ENCODE measurements around the gene GDF10.

GDF10 gene

GRCh38 chr10:47283101-47283630 is 16.8 kb upstream of the GDF10 start:
- no peak for DNase-seq
- WGBS (ENCODE audit: extremely low coverage, insufficient coverage, low lambda C conversion rate), result no CpG with 5 or more reads among the region's 9 CpGs

GRCh38 chr10:47283848-47284247 is 16.1 kb upstream of the GDF10 start:
- H2BK5ac ChIP-seq (ENCODE audit: low read length), result no peak overlapping the region

More at GRCh38 chr10:47283101-47283630, 16.8 kb upstream of the GDF10 start:
- Histone ChIP-seq H3K36me3 (ENCODE audit: control insufficient read depth, insufficient read depth, low read length) (no peaks in the 10 kb centered on the region), H3K4me1 (ENCODE audit: control insufficient read depth, low read depth, low read length) (no peaks in the 10 kb centered on the region), H3K79me1 (ENCODE audit: low read length) (no peaks in the 10 kb centered on the region), H2BK15ac (replicated peaks; ENCODE audit: low read depth) (no peak overlapping the region), H3K4me3 (ENCODE audit: low read length) (no peak overlapping the region), H3K27me3 (ENCODE audit: insufficient read depth, low read length, poor library complexity) (no peaks in the 10 kb centered on the region), H2AK5ac (ENCODE audit: low read length) (no peak overlapping the region), H3K79me2 (ENCODE audit: control insufficient read depth, insufficient read depth, low read length) (no peaks in the 10 kb centered on the region), H2BK120ac (ENCODE audit: low read depth, low read length) (no peak overlapping the region), H3K23ac (ENCODE audit: low read length) (no peak overlapping the region), H3K27ac (ENCODE audit: low read depth, low read length) (no peak overlapping the region), H3K9ac (ENCODE audit: low read length) (no peak overlapping the region), H2BK5ac (ENCODE audit: low read length) (no peak overlapping the region), H4K8ac (ENCODE audit: low read depth, low read length) (no peak overlapping the region), H3K18ac (ENCODE audit: low read length) (no peak overlapping the region), H3K56ac (ENCODE audit: low read length) (no peak overlapping the region), H4K5ac (ENCODE audit: low read length) (no peak overlapping the region), H3K4ac (ENCODE audit: low read depth, low read length) (no peak overlapping the region), H3K4me2 (ENCODE audit: low read length) (no peak overlapping the region)

DNA sequence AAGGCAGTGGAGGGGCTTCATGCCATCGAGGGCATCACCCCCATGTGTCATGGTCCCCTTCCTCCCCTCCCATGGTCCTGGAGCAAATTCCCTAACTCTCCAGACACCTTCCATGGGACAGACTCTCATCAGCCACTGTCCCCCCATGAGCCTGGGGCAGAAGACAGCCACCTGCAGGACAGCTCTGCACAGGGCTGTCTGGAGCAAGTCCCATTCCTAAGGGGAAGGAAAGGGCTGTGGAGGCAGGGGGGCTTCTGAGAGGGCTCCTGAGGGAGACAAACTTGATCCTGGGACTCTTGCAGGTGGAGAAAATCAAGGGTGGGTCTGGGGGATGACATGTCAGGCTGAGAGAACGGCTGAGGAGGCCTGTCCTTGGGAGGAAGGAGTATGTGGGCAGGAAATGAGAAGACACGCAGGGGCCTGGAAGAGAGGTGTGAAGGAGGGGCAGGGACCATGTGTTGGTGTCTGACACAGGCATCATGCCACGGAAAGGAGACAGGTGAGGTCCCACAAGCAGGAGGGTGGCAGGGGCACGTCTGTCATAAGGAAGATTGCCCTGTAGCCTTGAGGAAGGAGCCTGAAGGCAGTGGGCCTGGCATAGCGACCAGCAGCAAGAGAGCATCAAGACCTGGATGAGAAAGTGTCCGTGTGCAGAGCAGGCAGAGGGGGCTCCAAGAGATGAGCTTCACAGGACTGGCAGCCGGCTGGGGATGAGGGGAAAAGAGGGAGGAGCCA is 14.4 kb upstream of the GDF10 start:
- Histone ChIP-seq H3K23ac (ENCODE audit: low read length) (no peak overlapping the region), H4K8ac (ENCODE audit: low read depth, low read length) (no peak overlapping the region), H3K18ac (ENCODE audit: low read length) (no peak overlapping the region), H3K79me2 (ENCODE audit: control insufficient read depth, insufficient read depth, low read length) (no peaks in the 10 kb centered on the region), H2BK15ac (replicated peaks; ENCODE audit: low read depth) (no peak overlapping the region), H3K4me2 (ENCODE audit: low read length) (no peak overlapping the region), H2BK120ac (ENCODE audit: low read depth, low read length) (no peak overlapping the region), H2AK5ac (ENCODE audit: low read length) (no peak overlapping the region), H4K5ac (ENCODE audit: low read length) (no peak overlapping the region), H3K4me1 (ENCODE audit: control insufficient read depth, low read depth, low read length) (no peaks in the 10 kb centered on the region), H3K36me3 (ENCODE audit: control insufficient read depth, insufficient read depth, low read length) (no peaks in the 10 kb centered on the region), H2BK5ac (ENCODE audit: low read length) (no peak overlapping the region), H3K4me3 (ENCODE audit: low read length) (no peak overlapping the region), H3K56ac (ENCODE audit: low read length) (no peak overlapping the region), H3K27me3 (ENCODE audit: insufficient read depth, low read length, poor library complexity) (no peaks in the 10 kb centered on the region), H3K27ac (ENCODE audit: low read depth, low read length) (no peak overlapping the region), H3K4ac (ENCODE audit: low read depth, low read length) (no peak overlapping the region), H3K9ac (ENCODE audit: low read length) (no peak overlapping the region), H3K79me1 (ENCODE audit: low read length) (no peaks in the 10 kb centered on the region)
- no CpG with 5 or more reads among the region's 8 CpGs for WGBS (ENCODE audit: extremely low coverage, insufficient coverage, low lambda C conversion rate)
- no peak for DNase-seq

More at GRCh38 chr10:47283848-47284247, 16.1 kb upstream of the GDF10 start:
- no peak overlapping the region for H2BK120ac ChIP-seq (ENCODE audit: low read depth, low read length)
- no peaks in the 10 kb centered on the region for H3K27me3 ChIP-seq (ENCODE audit: insufficient read depth, low read length, poor library complexity)
- H3K4me2 ChIP-seq (ENCODE audit: low read length), result no peak overlapping the region
- H3K79me1 ChIP-seq (ENCODE audit: low read length), result no peaks in the 10 kb centered on the region
- H3K4me3 ChIP-seq (ENCODE audit: low read length), result no peak overlapping the region
- no peak overlapping the region for H3K18ac ChIP-seq (ENCODE audit: low read length)
- H3K56ac ChIP-seq (ENCODE audit: low read length), result no peak overlapping the region
- no peak overlapping the region for H3K9ac ChIP-seq (ENCODE audit: low read length)
- no peaks in the 10 kb centered on the region for H3K79me2 ChIP-seq (ENCODE audit: control insufficient read depth, insufficient read depth, low read length)
- no peaks in the 10 kb centered on the region for H3K4me1 ChIP-seq (ENCODE audit: control insufficient read depth, low read depth, low read length)
- H4K8ac ChIP-seq (ENCODE audit: low read depth, low read length), result no peak overlapping the region
- no peak overlapping the region for H3K4ac ChIP-seq (ENCODE audit: low read depth, low read length)
- no peak overlapping the region for H3K23ac ChIP-seq (ENCODE audit: low read length)
- H4K5ac ChIP-seq (ENCODE audit: low read length), result no peak overlapping the region
- H3K36me3 ChIP-seq (ENCODE audit: control insufficient read depth, insufficient read depth, low read length), result no peaks in the 10 kb centered on the region
- no peak overlapping the region for H3K27ac ChIP-seq (ENCODE audit: low read depth, low read length)
- no peak overlapping the region for H2BK15ac ChIP-seq (replicated peaks; ENCODE audit: low read depth)
- no peak for DNase-seq
- no peak overlapping the region for H2AK5ac ChIP-seq (ENCODE audit: low read length)

DNA sequence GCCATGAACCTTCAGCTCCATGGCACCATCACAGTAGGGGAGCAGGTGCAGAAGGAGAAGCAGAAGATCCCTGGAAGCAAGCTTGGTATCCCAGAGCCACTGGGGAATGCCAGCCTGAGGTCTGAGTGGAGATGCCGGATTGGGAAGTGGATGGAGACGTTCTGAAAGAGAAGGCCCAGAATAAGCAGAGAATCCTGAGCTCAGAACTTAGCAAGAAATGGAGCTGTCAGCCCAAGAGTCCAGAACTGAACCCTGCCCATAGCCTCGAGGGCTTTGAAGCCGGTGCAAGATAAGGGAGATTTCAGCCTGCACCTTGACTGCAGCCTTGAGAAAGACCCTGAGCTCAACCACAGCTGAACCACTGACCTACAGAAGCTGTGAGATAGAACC is 13.9 kb upstream of the GDF10 start:
- Histone ChIP-seq H3K27ac (ENCODE audit: low read depth, low read length) (no peak overlapping the region), H3K56ac (ENCODE audit: low read length) (no peak overlapping the region), H3K79me2 (ENCODE audit: control insufficient read depth, insufficient read depth, low read length) (no peaks in the 10 kb centered on the region), H3K27me3 (ENCODE audit: insufficient read depth, low read length, poor library complexity) (no peaks in the 10 kb centered on the region), H2BK5ac (ENCODE audit: low read length) (no peak overlapping the region), H2AK5ac (ENCODE audit: low read length) (no peak overlapping the region), H3K4me3 (ENCODE audit: low read length) (no peak overlapping the region), H3K23ac (ENCODE audit: low read length) (no peak overlapping the region), H3K79me1 (ENCODE audit: low read length) (no peaks in the 10 kb centered on the region), H3K4me1 (ENCODE audit: control insufficient read depth, low read depth, low read length) (no peaks in the 10 kb centered on the region), H3K9ac (ENCODE audit: low read length) (no peak overlapping the region), H4K8ac (ENCODE audit: low read depth, low read length) (no peak overlapping the region), H3K36me3 (ENCODE audit: control insufficient read depth, insufficient read depth, low read length) (no peaks in the 10 kb centered on the region), H2BK15ac (replicated peaks; ENCODE audit: low read depth) (no peak overlapping the region), H3K18ac (ENCODE audit: low read length) (no peak overlapping the region), H3K4me2 (ENCODE audit: low read length) (no peak overlapping the region), H2BK120ac (ENCODE audit: low read depth, low read length) (no peak overlapping the region), H3K4ac (ENCODE audit: low read depth, low read length) (no peak overlapping the region), H4K5ac (ENCODE audit: low read length) (no peak overlapping the region)
- DNase-seq, result no peak
- WGBS (ENCODE audit: extremely low coverage, insufficient coverage, low lambda C conversion rate), result no CpG with 5 or more reads among the region's 4 CpGs

- no peak overlapping the region for H2BK120ac ChIP-seq (ENCODE audit: low read depth, low read length)
- no peak overlapping the region for H2AK5ac ChIP-seq (ENCODE audit: low read length)
- H4K5ac ChIP-seq (ENCODE audit: low read length), result no peak overlapping the region
- no CpG with 5 or more reads among the region's 4 CpGs for whole genome bisulfite sequencing (ENCODE audit: extremely low coverage, insufficient coverage, low lambda C conversion rate)
- H3K4me2 ChIP-seq (ENCODE audit: low read length), result no peak overlapping the region
- no peak overlapping the region for H3K4me3 ChIP-seq (ENCODE audit: low read length)
- no peaks in the 10 kb centered on the region for H3K79me2 ChIP-seq (ENCODE audit: control insufficient read depth, insufficient read depth, low read length)
- H3K4me1 ChIP-seq (ENCODE audit: control insufficient read depth, low read depth, low read length), result no peaks in the 10 kb centered on the region
- H3K23ac ChIP-seq (ENCODE audit: low read length), result no peak overlapping the region
- no peaks in the 10 kb centered on the region for H3K79me1 ChIP-seq (ENCODE audit: low read length)
- H2BK15ac ChIP-seq (replicated peaks; ENCODE audit: low read depth), result no peak overlapping the region
- H4K8ac ChIP-seq (ENCODE audit: low read depth, low read length), result no peak overlapping the region
- no peak overlapping the region for H3K27ac ChIP-seq (ENCODE audit: low read depth, low read length)
- no peak overlapping the region for H2BK5ac ChIP-seq (ENCODE audit: low read length)
- H3K27me3 ChIP-seq (ENCODE audit: insufficient read depth, low read length, poor library complexity), result no peaks in the 10 kb centered on the region
- no peak overlapping the region for H3K9ac ChIP-seq (ENCODE audit: low read length)
- H3K56ac ChIP-seq (ENCODE audit: low read length), result no peak overlapping the region
- no peak overlapping the region for H3K18ac ChIP-seq (ENCODE audit: low read length)
- no peaks in the 10 kb centered on the region for H3K36me3 ChIP-seq (ENCODE audit: control insufficient read depth, insufficient read depth, low read length)
- DNase-seq, result no peak
- H3K4ac ChIP-seq (ENCODE audit: low read depth, low read length), result no peak overlapping the region
These were observed 13.2 kb upstream of the GDF10 start for GRCh38 chr10:47286591-47287315.
